Measurements from ENCODE around the gene KCNJ11. TPM values are rescaled to one million over a fixed set of nuclear protein-coding genes. Genes with fewer than 3 reads are reported as not detected.

Gene KCNJ11
- total RNA-seq, 1 donor from 2014 or later = 0.42 TPM

- intact Hi-C loops (cut with micrococcal nuclease) = no loop called here
Observed at GRCh38 chr11:17392872-17393271, 4.4 kb upstream of the KCNJ11 start.

- intact Hi-C loops (cut with micrococcal nuclease) = no loop called here
Observed at GRCh38 chr11:17391493-17392355, 3.3 kb upstream of the KCNJ11 start.

- intact Hi-C loops (cut with micrococcal nuclease) = loop anchor here (1.0 to 2.0 kb wide), 5 partner anchors 25 to 623 kb away; partner anchors contain the start of genes RPS13 and SERGEF
Observed at GRCh38 chr11:17389957-17390649, 1.6 kb upstream of the KCNJ11 start.

- intact Hi-C loops (cut with micrococcal nuclease) = loop anchor here (1.0 to 2.0 kb wide), 5 partner anchors 25 to 623 kb away; partner anchors contain the start of genes RPS13 and SERGEF
Observed at GRCh38 chr11:17389211-17389956, 925 bp upstream of the KCNJ11 start.

GRCh38 chr11:17387811-17388210 lies 648 bp downstream of the KCNJ11 start:
- intact Hi-C loops (cut with micrococcal nuclease) = loop anchor here (2.0 kb wide), 2 partner anchors 27 to 625 kb away; partner anchors contain the start of gene SERGEF

GRCh38 chr11:17387254-17387653 lies 1.2 kb downstream of the KCNJ11 start:
- intact Hi-C loops (cut with micrococcal nuclease) = no loop called here

GRCh38 chr11:17386331-17387084 lies 2.0 kb downstream of the KCNJ11 start:
- intact Hi-C loops (cut with micrococcal nuclease) = no loop called here

- intact Hi-C loops (cut with micrococcal nuclease) = no loop called here
Observed at GRCh38 chr11:17385926-17386325, 2.5 kb downstream of the KCNJ11 start.

GRCh38 chr11:17385492-17385891 lies 3.0 kb downstream of the KCNJ11 start:
- intact Hi-C loops (cut with micrococcal nuclease) = no loop called here

GRCh38 chr11:17384002-17384511 lies 4.4 kb downstream of the KCNJ11 start:
- intact Hi-C loops (cut with micrococcal nuclease) = loop anchor here (1.0 kb wide), 4 partner anchors 30 to 154 kb away; no protein-coding TSS in a partner anchor

- intact Hi-C loops (cut with micrococcal nuclease) = no loop called here
Observed at GRCh38 chr11:17383461-17383860, 5.0 kb downstream of the KCNJ11 start.

GRCh38 chr11:17382046-17382728 lies 6.3 kb downstream of the KCNJ11 start:
- intact Hi-C loops (cut with micrococcal nuclease) = no loop called here

GRCh38 chr11:17381156-17381555 lies 7.3 kb downstream of the KCNJ11 start:
- intact Hi-C loops (cut with micrococcal nuclease) = no loop called here

GRCh38 chr11:17379383-17380180 lies 8.9 kb downstream of the KCNJ11 start:
- intact Hi-C loops (cut with micrococcal nuclease) = no loop called here

GRCh38 chr11:17378655-17379054 lies 9.8 kb downstream of the KCNJ11 start:
- intact Hi-C loops (cut with micrococcal nuclease) = no loop called here

- intact Hi-C loops (cut with micrococcal nuclease) = no loop called here
Observed at GRCh38 chr11:17376493-17376892, 12.0 kb downstream of the KCNJ11 start.

- intact Hi-C loops (cut with micrococcal nuclease) = no loop called here
Observed at GRCh38 chr11:17375547-17375946, 12.9 kb downstream of the KCNJ11 start.

- intact Hi-C loops (cut with micrococcal nuclease) = no loop called here
Observed at GRCh38 chr11:17371614-17372013, 16.8 kb downstream of the KCNJ11 start.

GRCh38 chr11:17369684-17370243 lies 18.7 kb downstream of the KCNJ11 start:
- intact Hi-C loops (cut with micrococcal nuclease) = no loop called here
